Activated naive CD4-positive, alpha-beta T cell treated with anti-CD3 and anti-CD28 coated beads, Interleukin-2, amount 50 U/mL, for 16 hours (primary cell): ENCODE data around the gene VWA3B.
"Not testable (repeated sequence)": the region's sequence is repeated elsewhere in the genome, so short reads cannot be mapped to it uniquely, and the experiment has no call there.

Experiments used
- DNase-seq: peaks from one replicate; pipeline ENCODE4 v3.0.0-alpha.2; 2020

Gene VWA3B

GRCh38 chr2:98089941-98090340 is 3.0 kb downstream of the VWA3B start:
- no peak for DNase-seq

GRCh38 chr2:98090951-98091350 is 4.0 kb downstream of the VWA3B start:
- DNase-seq, result no peak

GRCh38 chr2:98091738-98092137 is 4.8 kb downstream of the VWA3B start:
- no peak for DNase-seq

- DNase-seq, result no peak
Measured at GRCh38 chr2:98093146-98093545, 6.2 kb downstream of the VWA3B start.

GRCh38 chr2:98093611-98094010 is 6.6 kb downstream of the VWA3B start:
- DNase-seq, result no peak

- DNase-seq, result no peak
Measured at GRCh38 chr2:98099939-98100743, 13.2 kb downstream of the VWA3B start.

GRCh38 chr2:98102315-98102714 is 15.3 kb downstream of the VWA3B start:
- DNase-seq, result not testable (repeated sequence)

- DNase-seq, result no peak
Measured at GRCh38 chr2:98102878-98103277, 15.9 kb downstream of the VWA3B start.

- DNase-seq, result no peak
Measured at GRCh38 chr2:98108110-98108509, 21.1 kb downstream of the VWA3B start.

GRCh38 chr2:98110741-98111140 is 23.8 kb downstream of the VWA3B start:
- DNase-seq, result no peak

- DNase-seq, result no peak
Measured at GRCh38 chr2:98114643-98115330, 27.8 kb downstream of the VWA3B start.

- DNase-seq, result no peak
Measured at GRCh38 chr2:98118161-98118560, 31.2 kb downstream of the VWA3B start.

GRCh38 chr2:98118852-98119251 is 31.9 kb downstream of the VWA3B start:
- DNase-seq, result no peak

- DNase-seq, result no peak
Measured at GRCh38 chr2:98121149-98121548, 34.2 kb downstream of the VWA3B start.

- DNase-seq, result no peak
Measured at GRCh38 chr2:98122524-98122923, 35.6 kb downstream of the VWA3B start.

- DNase-seq, result no peak
Measured at GRCh38 chr2:98123286-98123685, 36.3 kb downstream of the VWA3B start.

- DNase-seq, result no peak
Measured at GRCh38 chr2:98126061-98126460, 39.1 kb downstream of the VWA3B start.

GRCh38 chr2:98127229-98127989 is 40.4 kb downstream of the VWA3B start:
- no peak for DNase-seq

- no peak for DNase-seq
Measured at GRCh38 chr2:98128556-98129109, 41.7 kb downstream of the VWA3B start.

GRCh38 chr2:98130073-98130472 is 43.1 kb downstream of the VWA3B start:
- not testable (repeated sequence) for DNase-seq

GRCh38 chr2:98134172-98135005 is 47.4 kb downstream of the VWA3B start:
- DNase-seq, result peak; percentile 14

GRCh38 chr2:98137196-98137595 is 50.2 kb downstream of the VWA3B start:
- no peak for DNase-seq
